CD4-positive, alpha-beta T cell treated with Interleukin-4 for 4 hours (primary cell): ENCODE results near the gene DOC2A.
"Not testable (repeated sequence)": the region's sequence is repeated elsewhere in the genome, so short reads cannot be mapped to it uniquely, and the experiment has no call there.

Source experiments
- DNase-seq: peaks from one replicate; pipeline ENCODE4 v3.0.0-alpha.2; 2020

DOC2A gene

DNA sequence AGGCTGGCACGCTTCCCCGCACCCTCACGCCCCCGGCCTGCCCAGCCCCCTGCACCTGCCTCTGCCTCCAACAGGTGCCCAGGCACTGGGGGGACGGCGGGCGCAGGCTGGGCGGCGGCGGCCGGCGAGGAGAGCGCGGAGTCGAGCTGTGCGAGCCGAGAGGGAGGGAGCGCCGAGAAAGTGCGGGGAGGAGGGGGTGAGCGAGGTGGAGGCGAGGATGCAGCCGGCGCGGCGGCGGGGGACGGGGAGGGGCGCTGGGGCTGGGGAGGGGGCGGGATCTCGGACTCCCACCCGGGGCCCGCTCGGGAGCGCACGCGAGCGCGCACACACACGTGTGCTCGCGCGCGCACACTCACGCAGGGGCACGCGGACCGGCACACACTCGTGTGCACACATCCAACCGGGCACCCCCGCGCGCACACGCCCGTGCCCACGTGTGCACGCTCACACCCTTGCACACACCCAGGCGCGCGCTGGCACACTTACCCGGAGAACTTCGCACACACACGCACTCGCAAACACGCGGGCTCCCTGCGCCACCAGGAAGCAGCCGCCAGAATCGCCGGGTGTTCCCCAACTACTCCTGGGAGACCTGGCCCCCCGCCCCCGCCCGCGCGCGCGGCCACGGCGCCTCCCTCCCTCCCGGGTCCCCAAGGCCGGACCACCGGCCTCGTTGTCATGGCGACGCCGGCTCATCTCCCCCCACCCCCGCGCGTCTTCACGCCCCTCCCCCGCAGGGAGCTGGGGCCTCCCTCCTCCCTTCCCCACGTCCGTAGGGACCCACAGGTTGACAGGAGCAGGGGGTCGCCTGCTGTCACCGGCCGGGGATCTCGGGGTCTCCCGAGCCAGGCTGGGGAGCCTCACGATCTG, at the start of gene DOC2A:
Gene DOC2A (minus strand): TSS at position 184 of the 870 bp plus-strand sequence. CDS start 805 bp downstream, outside the sequence.
- no peak for DNase-seq

- DNase-seq, result no peak
Measured at GRCh38 chr16:30060346-30060745, 49.5 kb upstream of the DOC2A start.

DNA sequence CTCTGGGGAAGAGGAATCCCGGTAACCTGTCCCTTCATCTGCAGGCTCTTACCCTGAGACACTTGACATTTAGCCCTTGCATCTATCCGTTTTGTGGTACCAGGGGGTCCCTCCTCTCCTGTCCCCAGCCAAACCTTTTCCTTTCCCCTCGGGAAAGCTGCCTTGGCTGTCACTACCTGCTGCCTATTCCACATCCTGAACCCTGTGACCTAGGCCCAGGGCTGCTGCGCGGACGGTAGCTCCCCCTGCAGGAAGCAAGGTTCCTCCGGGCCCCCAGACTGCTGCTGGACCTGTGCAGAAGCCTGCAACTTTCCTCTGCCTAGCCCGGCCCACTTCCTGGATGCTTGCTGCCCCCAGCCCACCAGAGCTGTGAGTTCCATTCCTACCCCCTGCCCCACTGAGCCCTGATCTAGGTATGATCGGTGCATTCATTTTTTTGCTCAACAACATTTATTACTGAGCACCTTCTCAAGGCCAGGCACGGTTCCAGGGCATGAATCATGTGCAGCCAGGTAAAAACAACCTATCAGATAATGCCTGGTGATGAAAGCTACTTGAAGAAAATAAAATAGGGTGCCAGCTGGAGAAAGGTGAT, 44.2 kb upstream of the DOC2A start:
- DNase-seq, result peak; percentile 36

- no peak for DNase-seq
Measured at GRCh38 chr16:30054451-30054850, 43.6 kb upstream of the DOC2A start.

DNA sequence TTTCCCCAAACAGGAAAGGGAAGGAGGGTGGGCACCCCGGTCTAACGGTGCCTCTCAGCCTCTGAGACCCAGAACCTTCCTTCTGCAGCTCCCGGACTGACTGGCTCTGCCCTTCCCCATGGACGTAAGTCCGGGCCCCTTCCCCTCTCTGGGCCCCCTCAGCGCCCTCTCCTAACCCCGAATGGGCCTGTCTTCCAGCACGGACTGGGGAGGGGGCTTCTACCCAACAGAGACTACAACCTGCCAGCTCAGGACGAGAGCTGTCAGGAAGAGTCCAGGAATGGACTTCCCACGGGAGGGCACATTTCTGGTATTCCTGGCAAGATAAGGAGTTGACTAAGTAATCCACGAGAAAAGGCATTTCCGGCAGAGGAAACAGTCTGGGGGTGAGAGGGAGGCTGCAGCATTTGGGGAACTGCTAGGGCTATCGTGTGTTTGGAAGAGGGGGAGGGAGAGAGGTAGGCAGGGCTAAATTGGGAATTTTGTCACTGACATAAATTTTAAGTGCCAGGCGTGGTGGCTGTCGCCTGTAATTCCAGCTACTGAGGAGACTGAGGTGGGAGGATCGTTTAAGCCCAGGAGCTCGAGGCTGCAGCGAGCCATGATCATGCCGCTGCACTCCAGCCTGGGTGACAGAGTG, 42.7 kb upstream of the DOC2A start:
- no peak for DNase-seq

DNA sequence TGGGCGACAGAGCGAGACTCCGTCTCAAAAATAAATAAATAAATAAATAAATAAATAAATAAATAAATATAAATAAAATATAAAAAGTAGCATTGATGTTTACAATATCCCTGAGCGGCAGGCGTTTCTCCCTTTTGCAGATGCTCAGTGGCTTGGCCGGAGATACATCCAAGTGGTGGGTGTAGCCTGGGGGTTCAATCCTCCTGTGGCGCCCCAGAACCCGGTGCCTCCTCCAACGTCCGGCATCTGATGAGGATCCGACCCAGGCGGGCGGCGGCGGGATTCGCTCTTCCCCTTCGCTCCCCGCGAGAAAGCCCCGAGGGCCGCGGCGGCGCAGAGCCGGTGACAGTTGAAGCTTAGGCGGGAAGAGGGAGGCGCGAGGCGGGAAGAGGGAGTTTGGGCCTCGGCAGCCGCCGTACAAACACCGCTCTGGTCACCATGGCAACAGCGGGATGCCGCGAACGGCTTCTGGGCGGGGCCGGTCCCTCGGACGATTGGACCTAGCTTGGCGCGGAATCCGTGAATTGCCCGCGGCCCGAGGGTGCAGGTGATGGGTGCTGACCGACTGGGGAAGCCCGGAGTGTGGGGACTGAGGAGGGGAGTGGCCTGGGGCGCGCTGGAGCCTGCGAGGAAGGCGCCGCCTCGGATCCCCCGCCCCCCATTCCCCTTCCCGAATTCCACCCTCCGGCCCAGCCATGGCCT, 42.0 kb upstream of the DOC2A start:
- DNase-seq, result peak; percentile 87

DNA sequence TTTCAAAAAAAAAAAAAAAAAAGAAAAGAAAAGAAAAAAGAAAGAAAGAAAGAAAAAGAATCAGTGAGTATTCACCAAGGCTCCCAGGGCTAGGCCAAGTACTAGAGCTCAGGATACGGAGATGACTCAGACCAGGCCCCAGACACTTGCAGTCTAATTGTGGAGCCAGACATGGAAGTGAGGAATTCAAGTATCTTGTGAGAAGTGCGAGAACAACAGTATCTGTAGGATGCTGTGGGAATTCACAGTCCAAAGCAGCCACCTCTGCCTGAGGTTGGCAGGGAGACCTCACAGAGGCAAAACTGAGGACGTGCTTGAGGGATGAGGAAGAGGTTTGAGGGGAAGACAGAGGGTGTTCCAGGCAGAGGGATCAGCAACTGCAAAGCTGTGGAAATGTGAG, 40.7 kb upstream of the DOC2A start:
- DNase-seq, result no peak

DNA sequence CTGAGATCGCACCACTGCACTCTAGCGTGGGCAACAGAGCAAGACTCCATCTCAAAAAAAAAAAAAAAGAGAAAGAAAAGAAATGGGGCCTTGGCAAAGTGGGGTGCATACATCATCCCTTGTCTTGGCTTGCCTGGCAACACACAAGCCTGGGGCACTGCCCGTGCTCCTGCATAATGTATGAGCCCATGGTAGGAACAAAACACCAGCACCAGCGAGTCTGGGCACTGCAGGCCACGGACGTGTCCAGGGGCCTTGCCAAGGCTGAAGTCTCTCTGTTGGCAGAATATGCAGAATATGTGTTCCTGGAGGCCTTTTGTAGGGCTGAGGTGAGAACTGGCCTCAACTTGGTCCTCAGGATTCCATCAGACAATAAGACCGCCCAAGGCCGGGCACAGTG, 39.0 kb upstream of the DOC2A start:
- no peak for DNase-seq

- DNase-seq, result no peak
Measured at GRCh38 chr16:30046588-30046987, 35.8 kb upstream of the DOC2A start.

DNA sequence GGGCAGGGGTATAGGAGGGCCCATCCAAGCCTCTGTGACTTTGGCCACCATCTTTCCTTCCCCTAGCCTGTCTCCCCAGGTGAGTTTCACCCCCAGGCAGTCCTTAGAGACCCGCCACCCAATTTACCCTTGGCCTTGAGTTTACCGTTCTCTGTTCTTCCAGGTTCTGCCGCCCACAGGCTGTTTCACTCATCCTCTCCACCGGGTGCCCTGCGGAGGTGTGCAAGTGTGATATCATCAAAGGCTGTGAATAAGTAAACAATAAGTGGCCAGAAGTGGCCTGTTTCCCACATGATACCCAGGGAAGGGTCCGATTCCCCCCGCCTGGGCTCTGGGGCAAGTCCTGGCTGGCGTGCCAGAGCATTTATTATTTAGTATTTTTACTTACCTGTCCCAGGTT, 35.4 kb upstream of the DOC2A start:
- no peak for DNase-seq

DNA sequence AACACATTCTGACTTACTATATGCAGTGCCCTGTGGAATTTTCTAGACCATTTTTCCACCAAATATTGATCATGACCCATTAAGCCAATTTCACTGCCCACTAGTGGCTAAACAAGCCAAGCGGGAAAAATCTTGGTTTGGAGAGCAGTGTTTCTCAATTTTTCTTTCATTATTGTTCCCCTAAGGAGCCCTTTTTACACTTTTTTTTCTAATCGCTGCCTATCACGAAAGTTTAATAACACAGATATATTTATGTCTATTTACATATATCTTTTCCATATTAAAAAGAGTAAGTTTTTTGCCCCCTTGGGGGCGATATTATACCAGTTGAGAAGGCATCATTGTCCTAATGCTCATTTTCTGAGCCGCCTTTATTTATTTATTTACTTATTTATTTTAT, 31.0 kb upstream of the DOC2A start:
- peak; percentile 41 for DNase-seq

DNA sequence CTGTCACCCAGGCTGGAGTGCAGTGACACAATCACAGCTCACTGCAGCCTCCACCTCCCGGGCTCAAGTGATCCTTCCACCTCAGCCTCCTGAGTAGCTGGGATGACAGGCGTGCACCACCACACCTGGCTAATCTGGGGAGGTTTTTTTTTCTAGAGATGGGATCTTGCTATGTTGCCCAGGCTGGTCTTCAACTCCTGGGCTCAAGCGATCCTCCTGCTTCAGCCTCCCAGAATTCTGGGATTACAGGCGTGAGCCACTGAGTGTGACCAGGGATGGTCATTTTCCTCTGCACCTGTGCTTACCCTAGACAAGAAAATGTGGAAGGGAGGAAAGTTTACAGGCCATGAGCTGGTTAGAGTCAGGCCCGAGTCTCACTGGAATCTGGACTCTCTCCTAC, 29.9 kb upstream of the DOC2A start:
- DNase-seq, result not testable (repeated sequence)

DNA sequence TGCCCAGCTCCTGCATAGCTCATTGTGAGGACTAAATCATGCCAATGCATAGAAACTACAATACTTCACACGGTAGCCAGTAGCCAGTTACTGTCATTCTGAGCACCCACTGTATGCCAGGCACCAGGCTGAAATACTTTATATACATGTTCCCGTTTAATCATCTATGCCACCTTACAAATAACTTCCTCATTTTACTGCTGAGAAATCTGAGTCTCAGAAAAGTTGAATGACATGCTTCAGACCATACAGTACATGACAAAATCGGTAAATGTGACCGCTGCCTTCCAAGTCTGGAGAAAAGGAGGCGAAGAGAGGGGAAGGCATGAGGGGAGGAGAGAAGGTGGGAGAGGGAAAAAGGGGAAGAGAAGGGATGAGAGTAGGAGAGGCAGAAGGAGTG, 29.4 kb upstream of the DOC2A start:
- DNase-seq, result no peak

- DNase-seq, result no peak
Measured at GRCh38 chr16:30033270-30033669, 22.4 kb upstream of the DOC2A start.

DNA sequence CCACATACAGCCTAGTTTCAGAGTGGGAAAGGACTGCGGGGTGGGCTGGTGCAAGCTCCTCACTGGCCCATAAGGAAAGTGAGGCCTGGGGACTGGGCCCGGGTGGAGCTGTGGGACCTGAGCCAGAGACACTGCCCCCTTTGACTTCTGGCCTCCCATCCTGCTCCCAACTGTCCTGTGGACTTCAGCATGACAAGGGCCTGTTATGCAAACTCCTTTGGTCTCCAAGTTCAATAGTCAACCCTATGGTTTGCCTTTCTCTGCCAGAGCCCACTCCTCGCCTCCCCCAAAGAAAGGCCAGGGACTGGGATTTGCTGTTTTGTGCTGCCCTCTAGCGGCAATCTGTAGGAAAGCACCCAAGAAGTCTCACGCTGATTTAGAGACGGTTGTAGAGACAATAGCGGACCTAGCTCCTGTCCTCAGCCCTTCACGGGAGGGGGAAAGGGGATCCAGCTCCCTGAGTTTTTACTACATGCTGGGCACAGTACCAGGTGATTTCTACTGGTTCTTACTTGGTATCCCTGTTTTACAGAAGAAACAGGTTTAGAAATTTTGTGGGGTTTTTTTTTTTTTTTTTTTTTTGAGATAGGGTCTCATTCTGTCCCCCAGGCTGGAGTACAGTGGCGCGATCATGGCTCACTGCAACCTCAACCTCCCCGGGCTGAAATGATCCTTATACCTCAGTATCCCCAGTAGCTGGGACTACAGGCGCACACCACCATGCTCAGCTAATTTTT, 21.4 kb upstream of the DOC2A start:
- peak; percentile 60 for DNase-seq

DNA sequence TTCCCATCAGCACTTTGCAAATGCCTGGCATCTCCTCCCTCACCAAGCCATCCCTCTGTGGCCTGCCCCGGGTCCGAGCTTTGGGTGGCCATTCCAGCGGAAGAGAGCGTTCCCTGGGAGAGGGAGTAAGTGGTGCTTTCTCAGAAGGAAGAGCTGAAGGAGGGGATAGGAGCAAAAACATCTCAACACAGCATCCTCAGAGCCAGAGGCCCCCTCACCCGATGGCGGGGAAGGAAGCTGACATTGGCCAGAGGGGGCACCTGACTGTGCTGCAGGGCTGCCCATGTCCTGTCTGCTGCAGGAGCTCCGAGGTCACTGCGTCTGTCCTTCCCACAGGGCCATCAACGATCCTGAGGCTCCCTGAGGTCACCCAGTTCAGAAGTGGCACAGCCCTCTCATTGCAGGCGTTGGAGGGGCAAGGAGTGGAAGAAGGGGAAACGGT, 20.7 kb upstream of the DOC2A start:
- DNase-seq, result no peak

DNA sequence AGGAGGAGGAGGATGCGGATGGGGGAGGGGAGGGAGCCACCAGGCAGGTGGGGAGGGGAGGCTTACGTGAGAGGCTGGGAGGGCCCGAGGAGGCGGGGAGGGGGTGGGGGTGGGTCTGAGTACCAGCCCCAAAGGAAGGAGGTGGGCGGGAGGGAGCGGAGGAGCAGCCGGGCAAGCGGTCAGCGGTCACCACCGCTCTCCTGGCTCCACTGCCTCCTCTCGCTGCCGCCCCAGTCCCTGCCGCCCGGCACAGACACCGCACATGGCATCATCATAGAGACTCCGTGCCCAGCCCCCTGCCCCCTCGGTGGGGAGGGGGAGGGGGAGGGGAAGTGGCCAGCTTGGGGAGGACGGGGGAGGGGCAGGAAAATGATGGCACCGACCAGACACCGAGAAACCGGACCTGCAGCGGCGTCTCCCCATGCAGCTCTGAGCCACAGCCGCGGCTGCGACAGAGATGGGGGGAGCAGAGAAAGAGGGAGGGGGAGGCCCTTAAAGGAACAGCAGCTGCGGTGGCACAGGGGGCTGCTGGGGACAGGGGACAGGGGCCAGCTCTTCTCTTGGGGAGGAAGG, 20.1 kb upstream of the DOC2A start, which contains the start of gene TLCD3B:
Gene TLCD3B (minus strand): TSS at position 431 of the 573 bp plus-strand sequence. CDS start 744 bp downstream, outside the sequence.
- DNase-seq, result no peak

- no peak for DNase-seq
Measured at GRCh38 chr16:30030011-30030685, 19.3 kb upstream of the DOC2A start.

- DNase-seq, result no peak
Measured at GRCh38 chr16:30028438-30029076, 17.7 kb upstream of the DOC2A start.

DNA sequence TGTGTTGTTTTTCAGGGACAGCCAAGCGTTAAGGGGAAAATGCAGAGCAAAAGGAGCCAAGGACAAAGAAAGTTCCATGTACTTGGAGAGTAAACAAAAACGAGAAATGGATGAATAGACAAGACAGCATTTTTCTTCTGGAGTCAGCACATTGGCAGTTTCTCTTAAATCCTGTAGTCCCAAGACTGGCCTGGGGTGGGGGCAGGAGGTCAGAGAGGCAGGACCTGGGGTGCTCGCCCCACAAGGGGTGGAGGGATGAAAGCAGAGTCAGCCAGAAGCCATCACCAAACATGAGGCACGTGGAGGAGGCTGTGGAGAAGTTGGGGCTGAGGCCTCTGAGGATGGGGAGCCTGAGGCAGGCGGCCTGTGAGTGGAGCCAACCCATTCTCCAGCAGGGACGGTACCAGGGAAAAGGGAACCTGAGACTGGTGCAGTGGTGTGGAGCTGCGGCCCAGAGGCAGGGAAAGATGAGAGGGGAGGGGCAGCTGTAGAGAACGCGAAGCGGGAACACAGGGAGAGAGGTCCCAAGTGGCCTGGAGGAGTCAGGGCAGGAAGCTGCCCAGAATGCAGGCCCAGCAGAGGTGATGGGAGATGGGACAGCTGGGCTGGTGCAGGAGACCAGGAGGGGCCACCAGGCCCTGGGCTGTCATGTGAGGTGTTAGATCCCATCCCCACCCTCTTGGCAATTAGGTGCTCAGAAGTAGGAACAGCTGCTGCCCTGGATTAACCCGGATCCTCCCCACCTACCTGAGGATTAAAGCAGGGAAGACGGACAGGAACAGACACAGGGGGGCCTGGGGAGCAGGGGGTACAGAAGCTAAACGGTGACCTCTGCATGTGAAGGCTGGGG, 17.0 kb upstream of the DOC2A start:
- no peak for DNase-seq
